B cell (primary cell): ENCODE results near the gene ZP2. TPM values are rescaled to one million over a fixed set of nuclear protein-coding genes. Genes with fewer than 3 reads are reported as not detected.

ENCODE experiments used
- ATAC-seq: fragments of 200-7000 bp; cut with Tn5 transposase; one replicate; pipeline ENCODE4 v1.10.0; 2021; ENCODE audit warnings: low read depth, mild to moderate bottlenecking, moderate number of reproducible peaks, moderate library complexity
- CTCF ChIA-PET: fragments of 350-600 bp; sonication (Branson Sonifier 250); formaldehyde crosslinking; loops from one replicate; lab custom pipeline; 2021; ENCODE audit warnings: antibody characterized with exemption, inconsistent platforms; lab: Charles Lee
- POLR2A ChIA-PET: fragments of 350-600 bp; sonication (Branson Sonifier 250); formaldehyde crosslinking; loops from one replicate; lab custom pipeline; 2021; ENCODE audit warnings: antibody characterized with exemption; lab: Charles Lee
- DNase-seq: peaks from one replicate; pipeline ENCODE4 v3.0.0; 2013
- H2AFZ ChIP-seq: 2 replicates; pipeline ENCODE4 v1.6.1; 2012; ENCODE audit warnings: mild to moderate bottlenecking, low read depth, low read length; ENCODE audit not compliant: insufficient read depth, poor library complexity, severe bottlenecking
- H3K27ac ChIP-seq, 2 donors: 1 replicate in 1 of 2; 2 replicates in 1 of 2; pipeline ENCODE4 v1.5.1; 2012 to 2013; ENCODE audit warnings: low read length in 2 of 2, mild to moderate bottlenecking in 2 of 2, moderate library complexity in 1 of 2
- H3K27me3 ChIP-seq, 4 experiments: fragments of 200-600 bp in 1 of 4; sonication (generic) in 1 of 4; replicated peaks in 1 of 4; 1 replicate in 2 of 4; 2 replicates in 2 of 4; pipeline versions ENCODE4 v1.6.1 to v1.7.0; 2013 to 2016; ENCODE audit warnings: low read length in 3 of 4, mild to moderate bottlenecking in 2 of 4, mixed read lengths in 1 of 4, moderate library complexity in 1 of 4; ENCODE audit not compliant: insufficient read depth in 4 of 4, control insufficient read depth in 3 of 4; ENCODE audit errors: control extremely low read depth in 1 of 4
- H3K36me3 ChIP-seq, 2 experiments: replicated peaks in 1 of 2; 1 replicate in 1 of 2; 2 replicates in 1 of 2; pipeline versions ENCODE4 v1.6.1 to v1.7.1; 2013; ENCODE audit warnings: low read length in 1 of 2; ENCODE audit not compliant: insufficient read depth in 2 of 2, control insufficient read depth in 1 of 2; ENCODE audit errors: control extremely low read depth in 1 of 2, extremely low read depth in 1 of 2
- H3K4me1 ChIP-seq, 2 donors: fragments of 200-600 bp in 1 of 2; sonication (generic) in 1 of 2; 1 replicate in 1 of 2; 2 replicates in 1 of 2; pipeline versions ENCODE4 v1.5.1 to v1.6.1; 2013 to 2017; ENCODE audit warnings: low read length in 2 of 2; ENCODE audit not compliant: control insufficient read depth in 2 of 2, insufficient read depth in 2 of 2
- H3K4me2 ChIP-seq: replicated peaks from 2 replicates; pipeline ENCODE3; 2012; ENCODE audit warnings: mild to moderate bottlenecking, low read depth, low read length; ENCODE audit not compliant: poor library complexity, severe bottlenecking
- H3K4me3 ChIP-seq, 5 experiments: fragments of 200-600 bp in 1 of 5; sonication (generic) in 1 of 5; 1 replicate in 3 of 5; 2 replicates in 2 of 5; pipeline versions ENCODE4 v1.5.1 to v1.7.0; 2011 to 2016; ENCODE audit warnings: low read length in 4 of 5, mild to moderate bottlenecking in 4 of 5, low read depth in 2 of 5, control low read depth in 1 of 5, moderate library complexity in 1 of 5; ENCODE audit not compliant: insufficient read depth in 1 of 5; ENCODE audit errors: control extremely low read depth in 1 of 5, extremely low read depth in 1 of 5
- H3K79me2 ChIP-seq: fragments of 200-600 bp; sonication (generic); one replicate; pipeline ENCODE4 v1.6.0; 2016; ENCODE audit warnings: low read length; ENCODE audit not compliant: control insufficient read depth, insufficient read depth
- H3K9ac ChIP-seq: fragments of 200-600 bp; sonication (generic); 2 replicates; pipeline ENCODE4 v1.6.1; 2017; ENCODE audit warnings: mild to moderate bottlenecking, low read length, moderate library complexity
- H3K9me3 ChIP-seq, 3 donors: one replicate each; pipeline versions ENCODE4 v1.6.1 to v1.7.1; 2013; ENCODE audit warnings: low read length in 2 of 3; ENCODE audit not compliant: control insufficient read depth in 2 of 3, insufficient read depth in 1 of 3; ENCODE audit errors: control extremely low read depth in 1 of 3
- H4K20me1 ChIP-seq: 2 replicates; pipeline ENCODE4 v1.6.0; 2012; ENCODE audit warnings: mild to moderate bottlenecking, low read length; ENCODE audit not compliant: insufficient read depth, control insufficient read depth, poor library complexity, severe bottlenecking
- H3K27ac Mint-ChIP-seq: one replicate; pipeline ENCODE4 v1.8.0; 2021; ENCODE audit warnings: mixed read lengths
- H3K27me3 Mint-ChIP-seq: one replicate; pipeline ENCODE4 v1.8.0; 2021; ENCODE audit warnings: mixed read lengths
- H3K4me1 Mint-ChIP-seq: one replicate; pipeline ENCODE4 v1.8.0; 2021; ENCODE audit warnings: mixed read lengths
- H3K4me3 Mint-ChIP-seq: one replicate; pipeline ENCODE4 v1.8.0; 2021; ENCODE audit warnings: mixed read lengths
- H3K9me3 Mint-ChIP-seq: one replicate; pipeline ENCODE4 v1.8.0; 2022; ENCODE audit warnings: mixed read lengths; ENCODE audit not compliant: insufficient read depth
- EZH2 ChIP-seq: IDR thresholded peaks from 2 replicates; pipeline ENCODE4 v1.6.1; 2012; ENCODE audit warnings: borderline replicate concordance, low read depth, mild to moderate bottlenecking, moderate library complexity, low read length; ENCODE audit not compliant: insufficient read depth, poor library complexity, severe bottlenecking
- WGBS: methylation state at CpG from one replicate; pipeline ENCODE4 v1.1.5; 2013; ENCODE audit warnings: missing lambda C conversion rate; ENCODE audit not compliant: insufficient coverage; 5-methylcytosine and 5-hydroxymethylcytosine counted together
- intact Hi-C: fragments of 100-400 bp; cut with micrococcal nuclease; formaldehyde crosslinking; loops from one replicate; pipeline ENCODE4 v1.10.0; 2022
- polyA plus RNA-seq: library from polyadenylated mRNA; depleted of rRNA; stranded (reverse); fragments of >200 nt; gene quantifications from 2 replicates; pipeline ENCODE4 v1.2.3, GENCODE V29; 2012
- total RNA-seq, 2 donors: library from RNA; stranded (reverse); fragments of 120-200 nt in 1 of 2; gene quantifications; 1 replicate in 1 of 2; 2 replicates in 1 of 2; pipeline versions ENCODE4 v1.2.3 to v1.2.4, GENCODE V29; 2013 to 2022
- TF ChIP-seq, protein P1 (sequence below): fragments of 200-600 bp; IDR thresholded peaks from one replicate; pipeline ENCODE4 v1.8.0; 2022; ENCODE audit warnings: antibody characterized with exemption, mild to moderate bottlenecking

Gene ZP2
- total and polyA plus RNA-seq, 2 donors (not counting 1 experiment from before 2014, with no cell fraction given): not detected

GRCh38 chr16:21233045-21233520 lies 21.7 kb upstream of the ZP2 start:
- H3K9me3 Mint-ChIP-seq: peaks cover 5% of the 10 kb centered on the region
- Histone ChIP-seq H3K4me1 (no peaks in the 10 kb centered on the region), H3K4me2 (no peak overlapping the region), H3K27ac (no peak overlapping the region), H3K9ac (no peak overlapping the region), H4K20me1 (no peaks in the 10 kb centered on the region), H3K27me3 (peaks cover 0 to 13% (median 1%) of the 10 kb centered on the region in 4 experiments), H3K79me2 (no peaks in the 10 kb centered on the region), H3K4me3 (no peak overlapping the region), H2AFZ (no peak overlapping the region), H3K9me3 (peaks cover 0 to 2% (median 0%) of the 10 kb centered on the region in 3 donors), H3K36me3 (no peaks in the 10 kb centered on the region)
- H3K27me3 Mint-ChIP-seq: peaks cover 52% of the 10 kb centered on the region
- ATAC-seq (no peak), DNase-seq (no peak)
- intact Hi-C loops: no loop called here
- no peak for TF ChIP-seq EZH2
- TF ChIP-seq, protein P1, sequence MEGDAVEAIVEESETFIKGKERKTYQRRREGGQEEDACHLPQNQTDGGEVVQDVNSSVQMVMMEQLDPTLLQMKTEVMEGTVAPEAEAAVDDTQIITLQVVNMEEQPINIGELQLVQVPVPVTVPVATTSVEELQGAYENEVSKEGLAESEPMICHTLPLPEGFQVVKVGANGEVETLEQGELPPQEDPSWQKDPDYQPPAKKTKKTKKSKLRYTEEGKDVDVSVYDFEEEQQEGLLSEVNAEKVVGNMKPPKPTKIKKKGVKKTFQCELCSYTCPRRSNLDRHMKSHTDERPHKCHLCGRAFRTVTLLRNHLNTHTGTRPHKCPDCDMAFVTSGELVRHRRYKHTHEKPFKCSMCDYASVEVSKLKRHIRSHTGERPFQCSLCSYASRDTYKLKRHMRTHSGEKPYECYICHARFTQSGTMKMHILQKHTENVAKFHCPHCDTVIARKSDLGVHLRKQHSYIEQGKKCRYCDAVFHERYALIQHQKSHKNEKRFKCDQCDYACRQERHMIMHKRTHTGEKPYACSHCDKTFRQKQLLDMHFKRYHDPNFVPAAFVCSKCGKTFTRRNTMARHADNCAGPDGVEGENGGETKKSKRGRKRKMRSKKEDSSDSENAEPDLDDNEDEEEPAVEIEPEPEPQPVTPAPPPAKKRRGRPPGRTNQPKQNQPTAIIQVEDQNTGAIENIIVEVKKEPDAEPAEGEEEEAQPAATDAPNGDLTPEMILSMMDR: no peak
- ChIA-PET POLR2A (no interaction called here), CTCF (interaction anchor here (0.6 to 1.2 kb wide), 2 partner anchors 39 to 76 kb away, joined by 3 to 4 read pairs; no protein-coding TSS in a partner anchor)
- no peaks in the 10 kb centered on the region for H3K4me1 Mint-ChIP-seq
- H3K27ac Mint-ChIP-seq: no peak overlapping the region
- H3K4me3 Mint-ChIP-seq: no peak overlapping the region
- 100% methylated on average over 1 of the region's 1 CpG for WGBS

DNA sequence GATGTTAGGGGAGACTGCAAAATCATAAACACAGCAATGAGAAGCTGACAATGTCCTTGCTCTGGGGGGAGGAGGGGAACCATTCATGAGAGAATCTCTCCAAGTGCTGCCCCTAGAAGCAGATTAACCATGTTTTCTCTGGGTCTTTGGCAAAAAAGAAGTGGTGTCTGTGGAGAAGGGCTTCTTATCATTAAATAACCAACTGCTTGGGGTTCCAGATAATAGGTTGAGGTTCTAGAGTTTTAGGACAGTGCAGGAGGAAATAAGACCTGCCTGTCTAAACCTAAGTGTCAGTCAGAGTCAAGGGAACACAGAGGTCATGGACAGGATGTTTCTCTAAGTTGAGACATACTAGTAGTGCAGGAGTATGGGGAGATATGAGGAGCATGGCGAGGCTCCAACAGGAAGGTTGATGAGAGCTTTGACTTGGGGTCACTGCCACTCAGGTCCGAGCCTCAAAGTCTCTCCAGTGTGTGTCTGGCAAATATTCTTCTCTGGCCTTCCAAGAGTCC lies 17.0 kb upstream of the ZP2 start:
- Histone ChIP-seq H3K27me3 (peaks cover 0 to 9% (median 2%) of the 10 kb centered on the region in 4 experiments), H3K36me3 (no peaks in the 10 kb centered on the region), H3K4me2 (no peak overlapping the region), H3K4me1 (no peaks in the 10 kb centered on the region), H3K27ac (no peak overlapping the region), H2AFZ (no peak overlapping the region), H3K4me3 (no peak overlapping the region), H4K20me1 (no peaks in the 10 kb centered on the region), H3K79me2 (no peaks in the 10 kb centered on the region), H3K9ac (no peak overlapping the region), H3K9me3 (peaks cover 0 to 2% (median 0%) of the 10 kb centered on the region in 3 donors)
- POLR2A ChIA-PET: no interaction called here
- TF ChIP-seq EZH2: no peak
- TF ChIP-seq, protein P1: no peak
- Mint-ChIP-seq H3K4me3 (no peak overlapping the region), H3K27me3 (peaks cover 63% of the 10 kb centered on the region), H3K4me1 (peaks cover 6% of the 10 kb centered on the region), H3K9me3 (no peaks in the 10 kb centered on the region), H3K27ac (no peak overlapping the region)
- intact Hi-C loops: no loop called here
- ATAC-seq: no peak
- CTCF ChIA-PET: no interaction called here
- no peak for DNase-seq
- 92% methylated on average over 2 of the region's 2 CpGs for WGBS
